Stimulated activated CD8-positive, alpha-beta memory T cell treated with anti-CD3 and anti-CD28 coated beads, Interleukin-15, amount 100 ng/mL, for 1 hour (primary cell): ENCODE results near the gene RPH3AL.

Source experiments
- DNase-seq: peaks from one replicate; pipeline ENCODE4 v3.0.0-alpha.2; 2020; ENCODE audit warnings: low read depth

Gene RPH3AL

DNA sequence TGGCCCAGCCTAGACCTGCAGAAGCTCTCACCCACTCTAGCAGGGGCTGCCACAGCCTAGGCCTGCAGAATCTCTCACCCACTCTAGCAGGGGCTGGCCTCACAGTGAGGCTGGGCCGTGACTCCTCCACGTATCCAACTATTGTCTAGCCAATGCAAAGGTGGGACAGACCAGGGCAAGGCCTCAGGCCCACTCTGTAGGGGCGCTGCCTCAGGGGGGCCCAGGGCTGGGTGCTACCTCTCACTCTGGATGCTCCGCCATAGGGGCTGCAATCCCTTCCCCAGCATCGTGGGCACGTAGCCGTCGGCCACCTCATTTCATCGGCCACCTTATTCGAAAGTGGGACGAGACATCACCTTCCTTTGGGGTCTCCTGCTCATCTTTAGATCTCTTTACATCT, 51.7 kb downstream of the RPH3AL start:
- DNase-seq = no peak

DNA sequence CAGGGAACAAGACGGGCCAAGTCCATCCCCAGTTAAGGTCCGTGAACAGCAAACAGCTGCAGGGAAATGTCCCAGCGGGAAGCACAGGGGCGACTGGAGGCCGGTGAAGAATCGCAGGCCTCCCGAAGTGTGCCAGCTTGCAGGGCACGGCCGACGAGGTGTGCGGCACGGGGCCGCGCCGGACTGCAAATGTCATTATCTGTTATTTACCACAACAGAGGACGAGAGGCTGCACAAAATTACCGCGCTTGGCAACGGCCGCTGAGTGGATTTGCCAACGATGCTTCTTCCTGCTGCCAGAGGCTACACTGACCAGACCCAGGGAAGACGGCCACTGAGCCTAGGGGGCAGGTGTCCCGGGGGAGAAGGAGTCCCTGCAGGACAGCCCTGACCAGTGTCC, 53.1 kb downstream of the RPH3AL start:
- no peak for DNase-seq

DNA sequence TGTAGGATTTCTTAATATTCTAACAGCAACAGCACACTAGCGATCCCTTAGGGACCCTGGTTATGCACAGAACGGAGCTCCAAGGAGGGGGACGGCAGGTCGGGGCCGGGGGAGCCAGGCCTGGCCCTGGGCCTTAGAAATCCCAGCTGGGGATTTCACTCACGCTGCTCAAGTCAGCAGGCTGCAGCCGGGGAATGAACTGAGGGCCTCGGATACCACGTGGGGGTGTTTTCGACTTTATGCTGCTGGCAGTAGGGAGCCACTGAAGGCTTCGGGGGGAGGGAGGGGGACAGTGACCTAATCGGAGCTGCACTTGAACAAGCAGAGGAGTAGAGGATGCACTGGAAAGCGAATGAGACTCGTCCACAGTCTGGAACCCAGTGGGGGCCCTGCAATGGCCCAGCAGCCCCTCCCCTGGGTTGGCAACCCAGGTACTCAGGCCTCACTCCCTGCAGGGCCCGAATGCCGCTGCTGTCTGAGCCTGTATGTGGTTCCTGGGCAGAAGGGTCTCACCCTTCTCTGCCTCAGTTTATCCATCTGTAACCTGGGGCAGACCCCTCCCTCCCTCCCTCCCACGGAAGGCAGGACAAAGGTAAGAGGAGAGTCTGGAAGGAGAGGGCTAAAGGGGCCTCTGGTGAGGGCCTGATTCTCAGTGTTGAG, 53.7 kb downstream of the RPH3AL start:
- no peak for DNase-seq

DNA sequence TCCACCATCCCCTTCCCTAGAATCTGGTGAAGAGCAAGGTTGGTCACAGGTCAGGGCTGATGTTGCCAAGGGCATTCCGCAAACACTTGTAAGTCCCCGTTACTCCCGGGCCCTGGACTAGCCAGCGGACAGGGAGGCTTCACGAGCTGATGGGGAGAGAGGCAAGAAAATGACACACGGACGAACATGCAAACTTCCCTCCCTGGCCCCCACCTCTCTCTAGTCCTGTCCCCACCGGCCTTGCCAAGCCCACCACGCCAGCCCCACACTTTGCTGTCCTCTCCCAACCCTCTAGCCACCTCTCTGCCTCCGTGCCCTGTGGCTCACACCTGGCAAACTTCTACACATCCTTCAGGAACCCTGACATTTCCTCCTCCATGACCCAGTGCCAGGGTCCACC, 54.8 kb downstream of the RPH3AL start:
- no peak for DNase-seq

DNA sequence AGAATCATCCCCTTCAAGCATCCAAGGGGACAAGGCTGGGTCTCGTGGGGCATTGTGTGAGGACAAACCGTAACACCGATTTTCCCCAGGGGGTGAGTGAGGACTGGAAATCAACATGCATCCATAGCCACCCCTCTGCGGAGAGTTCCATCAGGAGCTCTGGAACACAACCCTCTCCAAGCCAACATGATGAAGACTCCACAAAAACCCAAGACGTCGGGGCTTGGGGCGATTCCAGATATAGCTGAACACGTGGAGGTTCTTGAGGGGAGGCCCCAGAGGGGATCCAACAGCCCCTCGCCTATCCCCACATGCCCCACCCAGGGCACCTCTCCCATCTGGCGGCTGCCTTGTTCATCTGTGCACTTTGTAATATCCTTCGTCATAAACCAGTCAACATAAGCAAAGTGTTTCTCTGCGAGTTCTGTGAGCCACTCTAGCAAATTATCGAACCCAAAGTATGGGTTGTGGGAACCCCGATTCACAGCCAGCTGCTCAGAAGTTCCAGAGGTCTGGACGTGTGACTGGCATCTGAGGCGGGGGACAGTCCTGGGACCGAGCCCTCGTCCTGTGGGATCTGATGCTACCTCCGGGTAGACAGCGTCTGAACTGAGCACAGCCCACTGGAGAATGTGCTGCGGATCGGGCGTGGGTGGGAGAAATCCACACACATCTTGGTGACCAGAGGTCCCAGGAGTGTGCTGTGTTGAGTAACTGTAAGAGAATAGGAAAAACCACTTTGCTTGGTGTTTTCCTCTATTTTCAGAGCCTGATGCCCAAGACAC, 55.5 kb downstream of the RPH3AL start:
- no peak for DNase-seq

DNA sequence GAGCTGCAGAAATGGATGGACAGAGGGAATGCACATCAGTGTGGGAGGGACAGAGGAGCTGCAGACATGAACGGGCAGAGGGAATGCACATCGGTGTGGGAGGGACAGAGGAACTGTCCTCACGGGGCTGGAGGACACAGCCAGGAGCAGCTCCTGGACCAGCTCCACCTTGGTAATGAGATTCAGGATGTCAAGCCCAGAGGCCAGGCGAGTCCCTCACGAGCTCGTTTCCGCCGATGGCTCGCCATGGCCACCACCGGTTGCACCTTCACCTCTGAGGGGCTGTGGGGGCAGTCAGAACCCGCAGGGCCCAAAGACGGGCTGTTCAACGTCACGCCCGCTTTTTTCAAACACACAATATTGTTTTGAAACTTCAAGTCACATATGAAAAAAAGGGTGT, 56.2 kb downstream of the RPH3AL start:
- DNase-seq = no peak

DNA sequence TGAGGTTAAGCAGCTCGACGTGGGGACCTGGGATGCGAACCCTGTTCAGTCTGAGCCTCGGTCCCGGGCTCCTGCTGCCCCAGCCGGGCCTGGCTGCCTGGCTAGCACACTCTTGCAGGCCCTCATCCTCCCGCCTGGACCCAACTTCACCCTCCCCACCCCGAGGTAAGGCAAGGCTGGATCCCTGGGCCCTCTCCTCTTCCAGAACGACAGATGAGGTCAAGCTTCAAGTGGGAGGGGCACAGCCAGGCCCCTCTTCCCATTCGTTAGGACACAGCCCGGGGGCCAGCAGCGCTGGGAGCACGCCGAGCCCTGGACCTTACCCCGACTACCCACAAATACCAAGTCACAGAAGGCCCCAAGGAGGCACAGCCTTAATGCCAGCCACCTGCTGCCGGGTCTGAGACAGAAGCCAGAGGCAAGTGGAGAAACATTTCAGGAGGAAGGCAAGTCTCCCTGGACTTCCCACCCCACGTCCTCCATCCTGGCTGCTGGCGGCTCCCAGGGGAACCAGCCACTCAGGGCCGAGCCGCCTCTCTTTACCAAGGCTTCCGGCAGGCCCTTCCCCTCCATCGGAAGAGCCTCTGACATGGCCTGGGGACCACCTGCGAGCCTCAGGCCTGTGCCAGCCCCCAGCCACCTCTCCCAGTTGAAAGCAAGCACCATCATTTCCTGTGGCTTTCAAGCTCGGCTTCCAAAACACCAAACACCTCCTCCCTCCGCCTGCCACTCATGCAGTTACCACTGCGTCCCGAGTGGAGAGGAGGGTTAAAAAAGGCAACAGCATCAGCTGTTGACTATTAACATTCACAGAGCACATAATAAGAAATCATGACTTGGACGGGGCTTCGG, 59.9 kb downstream of the RPH3AL start:
- DNase-seq = no peak

DNA sequence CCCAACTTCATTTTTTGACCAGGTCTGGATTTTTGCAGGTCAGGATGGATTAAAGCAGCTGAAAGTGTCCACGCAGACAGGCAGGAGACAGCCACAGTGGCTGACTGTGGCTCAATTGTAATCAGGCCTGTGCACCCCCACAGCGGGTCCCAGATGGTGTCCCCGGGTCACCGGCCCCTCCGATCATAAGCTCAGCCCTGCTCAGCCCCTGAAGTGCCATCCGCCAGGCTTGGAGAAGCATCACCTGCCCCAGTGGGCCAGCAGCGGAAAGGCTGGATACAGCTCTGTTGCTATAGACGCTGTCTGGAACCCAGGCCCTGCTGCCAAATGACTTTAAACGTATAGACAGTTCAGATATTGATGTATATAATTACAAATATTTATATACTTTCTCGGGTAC, 60.6 kb downstream of the RPH3AL start:
- DNase-seq = no peak

DNA sequence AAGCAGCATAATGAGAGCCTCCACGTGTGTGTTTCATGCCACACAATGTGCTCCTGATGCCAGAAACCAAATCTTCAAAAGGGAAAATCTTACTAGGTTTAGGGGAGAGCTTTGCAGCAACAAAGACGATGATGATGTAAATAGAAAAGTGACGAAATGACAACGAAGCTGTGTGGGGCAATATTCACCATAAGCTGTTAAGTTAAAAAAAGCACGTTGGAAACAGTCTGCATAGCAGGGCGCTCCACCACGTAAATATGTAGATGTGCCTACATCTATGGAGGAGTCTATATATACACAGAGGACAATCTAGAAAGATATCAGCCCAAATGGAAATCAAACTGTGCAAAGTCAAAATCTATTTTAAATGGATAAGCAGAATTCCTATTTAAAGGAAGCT, 61.0 kb downstream of the RPH3AL start:
- no peak for DNase-seq

DNA sequence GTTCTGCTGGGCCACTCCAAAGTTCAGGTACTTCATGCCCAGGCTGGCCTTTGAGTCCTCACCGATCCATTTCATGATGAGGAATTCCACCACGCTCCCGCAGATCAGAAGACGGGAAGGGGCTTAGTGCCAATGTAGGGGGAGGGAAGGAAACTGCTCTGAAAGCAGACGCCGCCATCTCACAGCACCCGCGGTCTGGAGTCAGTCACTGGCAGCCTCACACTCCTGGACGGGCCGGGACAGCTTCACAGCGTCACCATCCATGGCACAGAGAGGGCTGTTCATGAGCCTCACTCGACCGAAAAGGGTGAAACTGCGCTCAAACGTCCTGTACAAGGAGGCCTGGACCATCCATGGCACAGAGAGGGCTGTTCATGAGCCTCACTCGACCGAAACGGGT, 62.0 kb downstream of the RPH3AL start:
- no peak for DNase-seq

DNA sequence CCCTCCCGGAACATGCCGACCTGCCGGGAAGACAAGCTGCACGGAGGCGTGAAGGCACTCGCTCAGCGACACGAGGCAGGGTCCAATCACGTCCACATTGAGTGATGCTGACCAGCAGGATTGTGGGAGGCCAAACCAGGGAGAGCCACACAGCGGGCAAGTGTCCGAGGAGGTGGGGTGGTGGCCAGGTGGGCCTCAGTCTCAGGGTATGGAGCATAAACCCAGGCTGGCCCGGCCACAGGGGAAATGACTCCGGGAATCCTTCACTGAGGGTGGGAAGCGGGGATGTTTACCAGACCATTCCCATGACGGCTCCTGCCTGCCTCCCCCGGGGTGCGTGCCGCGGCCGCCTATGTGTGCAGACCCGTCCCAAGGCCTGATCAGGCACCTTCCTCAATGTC, 62.5 kb downstream of the RPH3AL start:
- no peak for DNase-seq

DNA sequence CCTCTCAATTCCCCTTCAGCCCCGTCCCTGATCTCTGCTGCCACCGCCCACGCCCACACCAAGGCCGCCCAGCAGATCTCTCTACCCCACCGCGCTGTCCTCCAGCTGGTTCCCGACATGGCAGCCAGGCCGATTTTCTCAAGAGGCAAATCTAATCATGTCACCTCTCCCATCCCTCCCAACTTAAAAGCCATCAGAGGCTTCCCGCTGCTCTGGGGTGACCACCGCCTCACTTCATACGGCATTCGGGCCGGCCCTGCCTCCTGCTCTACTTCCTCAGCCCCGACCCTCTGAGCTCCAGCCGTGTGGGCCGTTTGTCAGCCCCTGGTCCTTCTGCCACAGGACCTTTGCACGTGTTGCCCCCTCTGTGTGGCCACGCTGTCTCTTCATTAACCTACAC, 63.2 kb downstream of the RPH3AL start:
- DNase-seq = no peak

DNA sequence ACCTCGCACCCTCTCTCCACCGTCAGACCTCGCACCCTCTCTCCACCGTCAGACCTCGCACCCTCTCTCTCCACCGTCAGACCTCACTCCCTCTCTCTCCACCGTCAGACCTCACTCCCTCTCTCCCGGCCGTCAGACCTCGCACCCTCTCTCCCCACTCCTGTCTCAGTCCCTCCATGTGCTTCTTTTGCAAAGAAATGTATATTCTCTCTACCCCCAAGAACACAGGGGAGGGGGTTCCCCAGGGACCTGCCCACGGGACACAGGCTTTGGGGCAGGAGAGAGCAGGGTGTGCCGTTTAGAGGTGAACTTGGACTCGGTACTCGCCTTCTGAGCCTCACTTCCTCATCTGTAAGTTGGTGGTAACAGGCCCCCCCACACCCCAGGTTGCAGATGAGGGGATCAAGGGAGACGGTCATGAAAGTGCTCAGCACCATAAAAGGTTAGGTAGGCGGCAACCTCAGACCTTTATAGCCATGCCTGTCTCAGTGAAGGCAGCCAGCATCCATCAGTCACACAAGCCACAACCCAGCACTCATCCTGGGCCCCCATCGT, 63.7 kb downstream of the RPH3AL start:
- DNase-seq = no peak

DNA sequence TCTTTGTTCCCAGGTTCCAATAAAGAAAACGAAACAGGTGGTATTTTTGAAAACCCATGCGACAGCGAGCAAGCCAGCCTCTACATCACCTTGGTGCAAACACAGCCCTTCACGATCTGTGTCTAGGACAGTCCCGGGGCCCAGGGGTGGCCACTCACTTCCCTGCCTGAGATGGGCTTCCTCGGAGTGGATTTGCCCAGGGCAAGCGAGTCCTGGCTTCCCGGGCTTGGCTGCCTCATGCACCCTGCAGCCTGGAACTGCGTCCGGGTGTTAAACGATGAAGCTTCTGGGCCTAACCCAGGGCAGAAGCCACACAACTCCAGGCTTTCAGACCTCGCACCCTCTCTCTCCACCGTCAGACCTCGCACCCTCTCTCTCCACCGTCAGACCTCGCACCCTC, 66.0 kb downstream of the RPH3AL start:
- DNase-seq = no peak

DNA sequence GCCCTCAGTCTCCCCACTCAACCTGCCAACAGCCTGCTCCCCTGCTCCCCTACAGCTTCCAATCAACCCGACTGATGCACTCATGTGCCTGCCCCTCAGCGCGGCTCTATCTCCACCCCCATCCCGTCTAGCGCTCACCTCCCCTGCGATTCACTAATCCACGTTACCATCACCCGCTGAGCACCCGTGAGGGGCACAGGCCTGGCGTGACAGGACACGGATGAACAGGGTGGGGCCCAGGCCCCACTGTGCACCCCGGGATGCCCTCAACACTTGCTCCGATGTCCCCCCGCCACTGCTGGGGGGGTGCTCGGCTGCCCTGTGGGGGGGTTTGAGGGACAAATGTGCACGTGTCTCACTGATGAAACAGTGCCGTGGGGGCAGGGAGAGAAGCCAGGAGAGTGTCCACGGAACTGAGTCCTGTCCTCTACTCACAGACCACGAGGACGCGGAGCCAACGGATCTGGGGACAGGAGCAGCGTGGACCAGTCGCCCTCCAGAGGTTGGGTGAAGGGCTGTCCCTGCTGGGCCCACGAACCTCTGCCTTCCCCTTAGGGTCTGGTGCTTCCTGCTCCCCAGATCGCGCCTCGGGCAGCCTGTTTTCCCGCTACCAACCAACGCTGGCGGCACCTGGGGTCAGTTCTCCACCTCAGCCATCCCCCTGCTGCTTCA, 66.7 kb downstream of the RPH3AL start:
- no peak for DNase-seq

DNA sequence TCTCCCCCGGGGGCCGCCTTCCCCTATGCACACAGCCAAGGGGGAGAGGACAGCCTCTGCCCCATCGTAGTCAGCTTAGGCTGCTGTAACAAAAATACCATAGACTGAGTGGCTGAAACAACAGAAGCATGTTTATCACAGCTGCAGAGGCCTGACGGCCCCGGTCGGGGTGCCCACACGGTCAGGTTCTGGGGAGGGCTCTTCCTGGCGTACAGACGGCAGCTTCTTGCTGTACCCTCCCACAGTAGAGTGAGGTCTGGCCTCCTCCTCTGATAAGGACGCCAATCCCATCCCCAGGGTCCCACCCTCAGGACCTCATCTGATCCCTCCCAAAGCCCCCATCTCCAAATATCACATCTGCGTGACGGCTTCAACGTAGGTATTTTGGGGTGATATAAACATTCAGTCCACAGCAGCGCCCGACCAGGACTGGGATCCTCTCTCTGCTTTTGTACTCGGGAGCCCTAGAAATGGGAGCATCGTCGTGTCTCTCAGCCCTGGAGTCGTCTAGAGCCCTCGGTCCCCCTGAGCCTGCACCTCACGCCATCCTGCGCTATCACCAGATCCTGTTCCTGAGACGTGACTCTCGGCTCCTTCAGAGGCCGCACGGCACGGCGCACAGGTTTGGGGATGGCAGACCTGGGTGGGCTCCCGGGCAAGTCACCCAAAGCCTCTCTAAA, 67.8 kb downstream of the RPH3AL start:
- no peak for DNase-seq

DNA sequence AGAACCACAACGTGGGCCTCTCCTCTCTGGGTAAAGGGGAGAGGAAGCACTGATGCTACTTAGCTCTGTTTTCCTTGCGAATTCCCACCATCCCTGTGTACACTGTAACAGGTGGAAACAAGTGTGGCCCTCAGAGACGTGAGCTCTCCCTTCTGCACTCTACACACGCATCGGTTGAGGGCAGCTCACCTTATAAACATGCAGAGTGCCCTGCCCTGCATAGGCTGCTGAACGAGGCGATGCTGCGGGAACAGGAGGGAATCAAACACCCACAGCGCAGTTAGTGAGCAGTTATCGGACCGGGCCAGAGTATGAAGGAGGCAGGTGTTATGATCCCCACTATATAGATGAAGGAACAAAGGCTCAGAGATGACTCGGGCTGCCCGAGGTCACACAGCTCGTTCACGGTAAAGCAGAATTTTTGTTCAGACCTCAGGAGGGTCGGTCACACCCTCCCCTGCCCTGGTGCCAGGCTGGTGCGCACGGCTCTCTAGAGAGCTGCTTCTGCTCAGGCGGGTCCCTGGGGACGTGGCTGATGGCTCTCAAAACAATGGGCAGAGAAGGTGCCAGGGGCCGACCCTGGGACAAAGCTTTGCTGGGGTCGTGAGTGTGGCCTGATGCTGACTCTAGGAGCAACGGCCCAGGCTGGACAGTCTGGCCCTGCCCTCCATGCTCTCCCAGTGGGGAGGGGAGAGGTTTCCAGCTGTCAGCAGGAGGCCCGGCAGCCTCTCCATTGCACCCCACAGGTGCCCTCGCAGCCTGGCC, 68.5 kb downstream of the RPH3AL start:
- DNase-seq = no peak

DNA sequence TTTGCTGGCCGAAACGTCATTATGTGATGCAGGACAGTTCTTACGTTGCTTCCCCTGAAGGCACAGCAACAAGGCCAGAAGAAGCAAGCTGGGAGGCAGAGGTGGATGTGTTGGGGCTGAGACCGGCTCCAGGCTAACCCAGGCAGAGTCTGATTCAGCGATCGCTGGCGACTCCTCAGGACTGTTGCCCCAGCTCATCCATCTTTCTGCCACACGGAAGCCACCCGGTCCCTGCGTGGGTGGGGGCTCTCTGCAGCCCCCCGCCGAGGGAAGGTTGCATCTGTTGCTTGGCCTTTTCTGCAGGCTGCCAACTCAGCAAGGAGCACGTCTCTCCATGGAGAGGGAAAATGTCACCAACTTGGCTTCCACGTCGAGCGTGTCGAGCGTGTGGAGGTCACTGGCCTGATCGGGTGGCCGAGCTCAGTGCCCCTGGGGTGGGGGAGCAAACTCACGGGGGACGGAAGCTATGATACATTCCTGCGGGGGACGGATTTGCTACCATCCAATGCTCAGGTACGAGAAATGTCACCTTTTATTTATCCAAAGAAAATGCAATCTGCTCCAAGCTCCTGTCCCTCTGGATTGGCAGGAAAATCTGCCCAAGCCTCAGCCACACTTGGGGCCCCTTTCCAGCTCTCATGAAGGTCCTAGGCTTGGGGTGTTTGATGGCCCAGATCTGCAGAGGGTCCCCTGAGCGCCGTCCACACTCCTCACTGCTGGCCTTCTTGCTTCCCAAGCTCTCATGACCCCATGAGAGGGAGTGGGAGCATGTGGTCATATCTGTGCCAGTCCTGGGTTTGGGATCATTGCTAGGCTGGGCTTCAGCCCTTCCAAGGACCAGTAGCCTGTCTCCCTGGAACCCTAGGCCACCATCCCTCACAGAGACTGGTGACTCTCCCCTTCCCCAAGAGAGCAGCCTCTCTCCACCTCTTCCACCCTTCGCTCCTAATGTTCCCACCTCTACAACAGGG, 69.4 kb downstream of the RPH3AL start:
- DNase-seq = no peak
